SK-N-MC (cell line): ENCODE data around the gene RASA1.

Experiments
- EZH2 ChIP-seq: fragments of 200-600 bp; sonication (generic); IDR thresholded peaks from one replicate; pipeline ENCODE4 v1.6.1; 2017; ENCODE audit warnings: antibody characterized with exemption
- POLR2AphosphoS5 ChIP-seq: IDR thresholded peaks from 2 replicates; pipeline ENCODE4 v1.6.1; 2012; ENCODE audit warnings: mild to moderate bottlenecking, low read depth, low read length, borderline replicate concordance

GRCh38 chr5:87421307-87421706 is 153.6 kb downstream of the RASA1 start:
- TF ChIP-seq EZH2 (no peak), POLR2AphosphoS5 (no peak)
